ENCODE results near the gene FOLR2. TPM values are rescaled to one million over a fixed set of nuclear protein-coding genes. Genes with fewer than 3 reads are reported as not detected.

The FOLR2 gene
- polyA plus RNA-seq, 3 donors, result 54.7 to 63.8 (median 62.6) TPM

DNA sequence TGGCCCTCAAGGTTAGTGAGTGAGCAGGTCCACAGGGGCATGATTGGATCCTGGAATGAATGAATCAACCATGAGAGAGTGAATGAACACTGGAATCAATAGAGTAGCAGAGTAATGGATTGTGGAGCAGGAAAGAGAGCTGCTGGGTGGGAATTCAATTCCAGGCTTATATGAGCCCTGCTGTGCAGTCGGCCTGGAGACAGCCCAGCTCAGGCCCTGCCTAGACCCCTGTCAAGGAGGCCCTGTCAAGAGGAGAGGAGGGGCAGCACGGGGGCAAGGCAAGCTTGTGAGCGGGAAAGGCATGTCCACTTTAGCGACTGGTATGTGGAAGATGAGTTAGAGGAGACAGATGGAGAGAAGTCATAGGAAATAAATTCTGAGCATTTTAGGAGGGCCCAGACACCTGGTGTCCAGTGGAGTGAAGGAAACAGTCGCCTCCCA, 25.9 kb upstream of the FOLR2 start:
- 100% methylated on average over 5 of the region's 5 CpGs for WGBS (ENCODE audit: insufficient coverage)

GRCh38 chr11:72191961-72192381, 24.6 kb upstream of the FOLR2 start, which contains the start of gene FOLR1:
Gene FOLR1, plus strand, starts transcription at chr11:72192140. Its CDS starts 34 bp downstream, at chr11:72192174.
- no peaks in the 10 kb centered on the region for H3K79me2 ChIP-seq (ENCODE audit: insufficient read depth, low read length)
- no peaks in the 10 kb centered on the region for H3K9me3 ChIP-seq (replicated peaks in 1 of 2; ENCODE audit: control insufficient read depth in 1 of 2, insufficient read depth in 1 of 2, low read length in 2 of 2)
- Mint-ChIP-seq H3K9me3 (peaks cover 0 to 2% (median 0%) of the 10 kb centered on the region in 7 donors), H3K27ac (no peak within 1 kb of the TSS), H3K36me3 (no peaks in the 10 kb centered on the region), H3K27me3 (ENCODE audit: low read depth in 3 of 3) (peaks cover 0 to 6% (median 3%) of the 10 kb centered on the region in 3 donors), H3K4me3 (no peak within 1 kb of the TSS), H3K4me1 (no peaks in the 10 kb centered on the region)
- 92% methylated on average over 3 of the region's 5 CpGs for WGBS (ENCODE audit: insufficient coverage)
- no peaks in the 10 kb centered on the region for H4K20me1 ChIP-seq (ENCODE audit: insufficient read depth, low read length)
- no peak within 1 kb of the TSS for H2AFZ ChIP-seq (ENCODE audit: insufficient read depth, low read depth, low read length, poor library complexity, severe bottlenecking)
- no peak within 1 kb of the TSS for H3K4me3 ChIP-seq (replicated peaks in 1 of 3; ENCODE audit: low read depth in 2 of 3, low read length in 3 of 3)
- no peak for TF ChIP-seq CTCF (IDR thresholded peaks at IDR 0.05)
- DNase-seq, result no peak
- H3K27ac ChIP-seq (ENCODE audit: low read depth in 1 of 2, low read length in 2 of 2), result no peak within 1 kb of the TSS
- no peak within 1 kb of the TSS for H3K9ac ChIP-seq (ENCODE audit: insufficient read depth, low read length, poor library complexity, severe bottlenecking)
- H3K4me1 ChIP-seq (ENCODE audit: control insufficient read depth in 1 of 2, insufficient read depth in 2 of 2, low read length in 2 of 2), result no peaks in the 10 kb centered on the region
- intact Hi-C loops (cut with micrococcal nuclease), result no loop called here
- H3K4me2 ChIP-seq (replicated peaks; ENCODE audit: extremely low read depth, low read length, poor library complexity, severe bottlenecking), result no peak within 1 kb of the TSS
- no peaks in the 10 kb centered on the region for H3K36me3 ChIP-seq (replicated peaks in 1 of 2; ENCODE audit: control insufficient read depth in 1 of 2, insufficient read depth in 2 of 2, low read length in 2 of 2)
- no peaks in the 10 kb centered on the region for H3K27me3 ChIP-seq (ENCODE audit: control insufficient read depth in 2 of 2, insufficient read depth in 2 of 2, low read length in 2 of 2)

More for the DNA sequence above, 25.9 kb upstream of the FOLR2 start:
- Mint-ChIP-seq H3K4me3 (no peak overlapping the region), H3K36me3 (no peaks in the 10 kb centered on the region), H3K27ac (no peak overlapping the region), H3K4me1 (no peaks in the 10 kb centered on the region), H3K27me3 (ENCODE audit: low read depth in 3 of 3) (peaks cover 0 to 6% (median 3%) of the 10 kb centered on the region in 3 donors), H3K9me3 (peaks cover 0 to 2% (median 0%) of the 10 kb centered on the region in 7 donors)
- no peaks in the 10 kb centered on the region for H4K20me1 ChIP-seq (ENCODE audit: insufficient read depth, low read length)
- no peak for TF ChIP-seq CTCF (IDR thresholded peaks at IDR 0.05)
- intact Hi-C loops (cut with micrococcal nuclease), result no loop called here
- no peaks in the 10 kb centered on the region for H3K36me3 ChIP-seq (replicated peaks in 1 of 2; ENCODE audit: control insufficient read depth in 1 of 2, insufficient read depth in 2 of 2, low read length in 2 of 2)
- no peaks in the 10 kb centered on the region for H3K27me3 ChIP-seq (ENCODE audit: control insufficient read depth in 2 of 2, insufficient read depth in 2 of 2, low read length in 2 of 2)
- H3K9me3 ChIP-seq (replicated peaks in 1 of 2; ENCODE audit: control insufficient read depth in 1 of 2, insufficient read depth in 1 of 2, low read length in 2 of 2), result no peaks in the 10 kb centered on the region
- no peak overlapping the region for H3K9ac ChIP-seq (ENCODE audit: insufficient read depth, low read length, poor library complexity, severe bottlenecking)
- no peak overlapping the region for H3K4me3 ChIP-seq (replicated peaks in 1 of 3; ENCODE audit: low read depth in 2 of 3, low read length in 3 of 3)
- H3K27ac ChIP-seq (ENCODE audit: low read depth in 1 of 2, low read length in 2 of 2), result no peak overlapping the region
- no peaks in the 10 kb centered on the region for H3K79me2 ChIP-seq (ENCODE audit: insufficient read depth, low read length)
- no peak overlapping the region for H2AFZ ChIP-seq (ENCODE audit: insufficient read depth, low read depth, low read length, poor library complexity, severe bottlenecking)
- no peak overlapping the region for H3K4me2 ChIP-seq (replicated peaks; ENCODE audit: extremely low read depth, low read length, poor library complexity, severe bottlenecking)
- no peaks in the 10 kb centered on the region for H3K4me1 ChIP-seq (ENCODE audit: control insufficient read depth in 1 of 2, insufficient read depth in 2 of 2, low read length in 2 of 2)
- DNase-seq, result no peak

Data from CD14-positive monocyte (primary cell).